ENCODE data around the gene DYNLT2. TPM values are rescaled to one million over a fixed set of nuclear protein-coding genes. Genes with fewer than 3 reads are reported as not detected.
"Not testable (repeated sequence)": the region's sequence is repeated elsewhere in the genome, so short reads cannot be mapped to it uniquely, and the experiment has no call there.

Gene DYNLT2
- total RNA-seq, 1 experiment from 2014 or later: 1.3 TPM

DNA sequence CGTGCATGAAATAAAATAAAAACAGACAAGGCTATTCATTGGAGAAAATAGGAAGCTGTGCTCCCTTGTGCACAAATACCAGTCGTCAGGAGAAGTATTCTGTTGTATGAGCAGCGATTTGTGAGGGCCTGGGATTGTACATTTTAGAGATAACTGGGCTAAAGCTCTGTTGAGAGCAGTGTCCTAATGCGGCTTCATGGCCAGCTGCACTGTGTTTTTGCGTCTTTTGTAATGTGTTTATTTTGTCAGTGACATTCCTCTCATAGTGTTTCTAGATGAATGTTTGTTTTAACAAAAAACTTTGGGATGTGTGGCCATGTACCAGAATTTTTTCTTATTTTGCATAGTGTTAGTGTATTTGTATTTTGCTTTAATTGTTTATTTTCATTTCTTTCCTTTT, 14.9 kb upstream of the DYNLT2 start:
- no peak for DNase-seq (ENCODE audit: unreplicated experiment)
- Mint-ChIP-seq H3K27me3 (ENCODE audit: insufficient read depth, unreplicated experiment) (no peaks in the 10 kb centered on the region), H3K4me1 (ENCODE audit: insufficient read depth, unreplicated experiment) (no peaks in the 10 kb centered on the region), H3K36me3 (ENCODE audit: insufficient read depth, unreplicated experiment) (peaks cover 59% of the 10 kb centered on the region), H3K27ac (ENCODE audit: low read depth, unreplicated experiment) (no peak overlapping the region), H3K4me3 (ENCODE audit: unreplicated experiment) (no peak overlapping the region), H3K9me3 (ENCODE audit: unreplicated experiment) (no peaks in the 10 kb centered on the region)
- POLR2A ChIA-PET: no interaction called here
- intact Hi-C loops (cut with micrococcal nuclease): no loop called here
- TF ChIP-seq, protein P1, sequence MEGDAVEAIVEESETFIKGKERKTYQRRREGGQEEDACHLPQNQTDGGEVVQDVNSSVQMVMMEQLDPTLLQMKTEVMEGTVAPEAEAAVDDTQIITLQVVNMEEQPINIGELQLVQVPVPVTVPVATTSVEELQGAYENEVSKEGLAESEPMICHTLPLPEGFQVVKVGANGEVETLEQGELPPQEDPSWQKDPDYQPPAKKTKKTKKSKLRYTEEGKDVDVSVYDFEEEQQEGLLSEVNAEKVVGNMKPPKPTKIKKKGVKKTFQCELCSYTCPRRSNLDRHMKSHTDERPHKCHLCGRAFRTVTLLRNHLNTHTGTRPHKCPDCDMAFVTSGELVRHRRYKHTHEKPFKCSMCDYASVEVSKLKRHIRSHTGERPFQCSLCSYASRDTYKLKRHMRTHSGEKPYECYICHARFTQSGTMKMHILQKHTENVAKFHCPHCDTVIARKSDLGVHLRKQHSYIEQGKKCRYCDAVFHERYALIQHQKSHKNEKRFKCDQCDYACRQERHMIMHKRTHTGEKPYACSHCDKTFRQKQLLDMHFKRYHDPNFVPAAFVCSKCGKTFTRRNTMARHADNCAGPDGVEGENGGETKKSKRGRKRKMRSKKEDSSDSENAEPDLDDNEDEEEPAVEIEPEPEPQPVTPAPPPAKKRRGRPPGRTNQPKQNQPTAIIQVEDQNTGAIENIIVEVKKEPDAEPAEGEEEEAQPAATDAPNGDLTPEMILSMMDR (IDR thresholded peaks at IDR 0.05; ENCODE audit: unreplicated experiment): no peak
- BruUV-seq (replicated peaks): no TSS peak
- CTCF ChIA-PET: no interaction called here

DNA sequence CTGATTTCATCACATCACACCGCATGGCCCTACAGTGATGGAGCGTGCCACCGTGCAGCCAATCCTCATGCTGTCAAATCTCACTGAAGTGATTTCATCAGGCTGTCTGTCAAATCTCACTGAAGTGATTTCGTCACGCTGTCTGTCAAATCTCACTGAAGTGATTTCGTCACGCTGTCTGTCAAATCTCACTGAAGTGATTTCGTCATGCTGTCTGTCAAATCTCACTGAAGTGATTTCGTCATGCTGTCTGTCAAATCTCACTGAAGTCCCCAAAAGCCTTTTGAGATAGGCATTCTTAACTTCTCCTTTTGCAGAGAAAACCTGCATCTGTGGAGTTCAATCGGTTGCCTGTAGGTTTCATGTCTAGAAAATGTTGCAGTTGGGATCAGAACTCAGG, 14.4 kb upstream of the DYNLT2 start:
- H3K27me3 Mint-ChIP-seq (ENCODE audit: insufficient read depth, unreplicated experiment); intact Hi-C loops (cut with micrococcal nuclease); H3K4me1 Mint-ChIP-seq (ENCODE audit: insufficient read depth, unreplicated experiment); H3K4me3 Mint-ChIP-seq (ENCODE audit: unreplicated experiment); BruUV-seq (replicated peaks); H3K27ac Mint-ChIP-seq (ENCODE audit: low read depth, unreplicated experiment); DNase-seq (ENCODE audit: unreplicated experiment); H3K9me3 Mint-ChIP-seq (ENCODE audit: unreplicated experiment): not testable (repeated sequence)
- ChIA-PET CTCF (interaction anchor here (0.5 to 1.0 kb wide), 2 partner anchors 13 to 640 kb away, joined by 3 read pairs; no protein-coding TSS in a partner anchor), POLR2A (interaction anchor here (1.8 kb wide), 1 partner anchor 14 kb away, joined by 8 read pairs; the partner anchor contains the start of genes DYNLT2 and ERMARD)
- peaks cover 59% of the 10 kb centered on the region for H3K36me3 Mint-ChIP-seq (ENCODE audit: insufficient read depth, unreplicated experiment)

DNA sequence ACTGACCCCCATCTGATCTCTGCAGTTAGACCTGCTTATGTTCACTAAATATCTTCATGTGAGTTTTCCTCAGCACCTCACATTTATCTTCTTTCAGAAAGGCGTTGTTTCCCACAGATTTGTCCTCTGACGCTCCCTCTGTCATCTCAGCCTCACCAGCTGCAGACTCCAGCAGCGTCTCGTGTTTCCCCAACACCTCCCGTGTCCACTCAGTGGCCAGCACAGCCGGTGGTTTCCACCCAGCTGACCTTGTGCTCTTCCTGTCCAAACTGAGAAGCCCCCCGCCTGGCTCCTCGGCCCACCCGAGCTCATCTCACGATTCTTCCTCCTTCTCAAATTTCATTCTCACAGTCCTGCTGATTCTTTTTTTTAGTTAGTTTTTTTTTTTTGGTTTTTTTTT, 12.5 kb upstream of the DYNLT2 start:
- Mint-ChIP-seq H3K4me1 (ENCODE audit: insufficient read depth, unreplicated experiment) (no peaks in the 10 kb centered on the region), H3K4me3 (ENCODE audit: unreplicated experiment) (no peak overlapping the region), H3K9me3 (ENCODE audit: unreplicated experiment) (no peaks in the 10 kb centered on the region), H3K27ac (ENCODE audit: low read depth, unreplicated experiment) (no peak overlapping the region), H3K27me3 (ENCODE audit: insufficient read depth, unreplicated experiment) (no peaks in the 10 kb centered on the region), H3K36me3 (ENCODE audit: insufficient read depth, unreplicated experiment) (peaks cover 69% of the 10 kb centered on the region)
- TF ChIP-seq, protein P1 (IDR thresholded peaks at IDR 0.05; ENCODE audit: unreplicated experiment): no peak
- DNase-seq (ENCODE audit: unreplicated experiment): no peak
- ChIA-PET POLR2A (interaction anchor here (0.6 to 1.3 kb wide), 2 partner anchors 18 to 25 kb away, joined by 3 read pairs; no protein-coding TSS in a partner anchor), CTCF (interaction anchor here (0.7 kb wide), 1 partner anchor 695 kb away, joined by 3 read pairs; no protein-coding TSS in a partner anchor)
- intact Hi-C loops (cut with micrococcal nuclease): no loop called here
- no TSS peak for BruUV-seq (replicated peaks)

DNA sequence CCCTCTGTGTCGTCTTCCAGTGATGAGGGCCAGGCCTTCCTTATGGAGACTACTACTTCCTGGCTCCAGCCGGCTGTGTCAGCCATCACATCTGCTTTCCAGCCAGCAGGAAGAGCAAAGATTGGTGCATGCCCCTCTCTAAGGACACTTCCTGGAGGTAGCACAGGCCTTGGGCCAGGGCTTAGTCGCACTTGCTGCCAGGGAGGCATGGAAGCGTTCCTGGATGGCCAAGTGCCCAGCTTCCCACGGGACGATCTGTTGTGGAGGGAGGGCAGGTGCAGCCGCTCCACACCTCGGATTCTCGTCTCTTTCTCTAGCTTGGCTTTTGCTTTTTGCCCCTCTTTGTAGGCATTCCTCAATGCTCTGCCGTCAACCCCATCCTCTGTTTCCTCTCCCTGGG, 11.9 kb upstream of the DYNLT2 start:
- Mint-ChIP-seq H3K4me3 (ENCODE audit: unreplicated experiment) (no peak overlapping the region), H3K36me3 (ENCODE audit: insufficient read depth, unreplicated experiment) (peaks cover 69% of the 10 kb centered on the region), H3K9me3 (ENCODE audit: unreplicated experiment) (no peaks in the 10 kb centered on the region), H3K27me3 (ENCODE audit: insufficient read depth, unreplicated experiment) (no peaks in the 10 kb centered on the region), H3K4me1 (ENCODE audit: insufficient read depth, unreplicated experiment) (no peaks in the 10 kb centered on the region), H3K27ac (ENCODE audit: low read depth, unreplicated experiment) (no peak overlapping the region)
- intact Hi-C loops (cut with micrococcal nuclease): no loop called here
- ChIA-PET POLR2A (interaction anchor here (0.6 to 1.3 kb wide), 2 partner anchors 17 to 25 kb away, joined by 3 read pairs; no protein-coding TSS in a partner anchor), CTCF (interaction anchor here (0.7 kb wide), 1 partner anchor 888 kb away, joined by 4 read pairs; no protein-coding TSS in a partner anchor)
- DNase-seq (ENCODE audit: unreplicated experiment): no peak
- TF ChIP-seq, protein P1 (IDR thresholded peaks at IDR 0.05; ENCODE audit: unreplicated experiment): no peak
- no TSS peak for BruUV-seq (replicated peaks)
